Ovary (tissue), 9 donors: Measurements from ENCODE around the gene ZNF619. TPM values are rescaled to one million over a fixed set of nuclear protein-coding genes. Genes with fewer than 3 reads are reported as not detected.
A peak's percentile ranks its signal among the peaks of the same experiment; 100 is the strongest.

Experiments
- DNase-seq, 5 donors: peaks; one replicate each; pipeline ENCODE4 v3.0.0-alpha.2; 2019 to 2020
- H3K27ac ChIP-seq, 2 donors: fragments of 200-600 bp; one replicate each; pipeline versions ENCODE4 v1.5.1 to v1.8.0; 2019 to 2022
- H3K27me3 ChIP-seq: fragments of 200-600 bp; one replicate; pipeline ENCODE4 v1.8.0; 2022
- H3K36me3 ChIP-seq: fragments of 200-600 bp; sonication (generic); one replicate; pipeline ENCODE4 v1.5.1; 2019
- H3K4me1 ChIP-seq: one replicate; pipeline ENCODE4 v1.8.1; 2013; ENCODE audit warnings: mild to moderate bottlenecking, moderate library complexity; ENCODE audit not compliant: insufficient read depth
- H3K4me3 ChIP-seq: fragments of 200-600 bp; sonication (generic); one replicate; pipeline ENCODE4 v1.5.1; 2017
- H3K9me3 ChIP-seq, 2 donors: fragments of 200-600 bp in 1 of 2; sonication (generic) in 1 of 2; one replicate each; pipeline versions ENCODE4 v1.5.1 to v1.8.1; 2013 to 2019; ENCODE audit warnings: mild to moderate bottlenecking in 1 of 2, moderate library complexity in 1 of 2
- CTCF ChIP-seq, 3 donors: fragments of 450-650 bp in 2 of 3; fragments of 200-600 bp in 1 of 3; IDR thresholded peaks; one replicate each; pipeline versions ENCODE4 v1.5.1 to v1.8.0; 2016 to 2022; ENCODE audit warnings: antibody characterized with exemption in 3 of 3, mild to moderate bottlenecking in 1 of 3
- EP300 ChIP-seq: sonication (generic); formaldehyde crosslinking; IDR thresholded peaks from one replicate; pipeline ENCODE4 v1.6.1; 2017; ENCODE audit warnings: antibody characterized with exemption
- POLR2A ChIP-seq: fragments of 450-650 bp; IDR thresholded peaks from one replicate; pipeline ENCODE4 v1.6.1; 2017; ENCODE audit warnings: antibody characterized with exemption, mild to moderate bottlenecking, moderate library complexity
- WGBS, 3 donors: extraction: QIAGEN DNeasy Blood & Tissue Kit in 1 of 3; methylation state at CpG; one replicate each; pipeline versions ENCODE4 v1.1.5 to v1.1.7; 2013 to 2017; 5-methylcytosine and 5-hydroxymethylcytosine counted together
- intact Hi-C, 4 donors: fragments of 100-400 bp; cut with DNase I; formaldehyde crosslinking; loops; one replicate each; pipeline versions ENCODE4 v1.11.0 to v1.15.1; 2022 to 2023
- polyA plus RNA-seq, 2 donors: library from polyadenylated mRNA; stranded (reverse); fragments of 200-250 nt in 1 of 2; fragments of 350-450 nt in 1 of 2; fragmentation: Illumina TruSeq in 1 of 2; extraction: RNeasy Lipid Tissue Mini Kit (QIAGEN cat#74804) in 1 of 2; gene quantifications; one replicate each; pipeline ENCODE4 v1.2.3, GENCODE V29; 2013 to 2014
- small RNA-seq: library from RNA; depleted of rRNA; stranded (forward); fragments of <200 nt; gene quantifications from one replicate; pipeline ENCODE3, GENCODE V24; 2016
- total RNA-seq, 7 donors: library from RNA; depleted of rRNA in 2 of 7; stranded (reverse); fragments of >200 nt in 2 of 7; fragmentation: NEBNext Ultra II Directional in 3 of 7; extraction: Animal tissue kit (Norgen Biotek cat#: 25700) in 3 of 7; gene quantifications; one replicate each; pipeline versions ENCODE4 v1.1.0 to v1.2.4, GENCODE V29; 2016 to 2023
- donor health status: DM: no; HTN: no; CAD: no; lungs with moderate emphysema.
- donor health status: DM: no; HTN: no; CAD: no.
- donor health status: Bipolar disorder and iron deficiency.
- donor health status: DM: yes; HTN: yes; CAD: no.
- donor health status: DM: no; HTN: no; CAD: no.
- donor health status: DM: yes; HTN: yes; CAD: no.

ZNF619 gene
- total and polyA plus RNA-seq, 9 donors, result 2.1 to 9.3 (median 6.5) TPM

GRCh38 chr3:40524568-40525285 is 47.8 kb downstream of the ZNF619 start, which contains the start of gene ZNF621:
TSS of gene ZNF621 (plus strand) at chr3:40524960. CDS start at chr3:40525841, 881 bp downstream.
- peaks cover 7% of the 10 kb centered on the region for H3K4me1 ChIP-seq
- DNase-seq, result peak; percentile 88 to 94 (median 90)
- intact Hi-C loops, result no loop called here
- 0 to 1% (median 1%) methylated on average over 37 to 59 of the region's 59 CpGs for WGBS, 3 donors
- no peaks in the 10 kb centered on the region for H3K36me3 ChIP-seq
- TF ChIP-seq POLR2A (peak; percentile 88), CTCF (IDR thresholded peaks at IDR 0.05) (no peak), EP300 (no peak)
- H3K27me3 ChIP-seq, result no peaks in the 10 kb centered on the region
- H3K4me3 ChIP-seq, result peak within 1 kb of the TSS; percentile 51
- H3K27ac ChIP-seq, result peak within 1 kb of the TSS; percentile 54 to 72
- peaks cover 0 to 6% of the 10 kb centered on the region in 2 donors for H3K9me3 ChIP-seq

GRCh38 chr3:40528426-40528825 is 51.5 kb downstream of the ZNF619 start:
- Histone ChIP-seq H3K36me3 (peaks cover 4% of the 10 kb centered on the region), H3K27me3 (no peaks in the 10 kb centered on the region), H3K4me3 (no peak overlapping the region), H3K4me1 (peaks cover 7% of the 10 kb centered on the region), H3K9me3 (peaks cover 0 to 31% of the 10 kb centered on the region in 2 donors), H3K27ac (no peak overlapping the region)
- TF ChIP-seq EP300 (no peak), CTCF (IDR thresholded peaks at IDR 0.05) (no peak), POLR2A (no peak)
- WGBS, 3 donors, result 96 to 99% (median 96%) methylated on average over 3 of the region's 3 CpGs
- intact Hi-C loops, result no loop called here
- DNase-seq, result no peak

GRCh38 chr3:40532252-40532651 is 55.3 kb downstream of the ZNF619 start:
- Histone ChIP-seq H3K9me3 (peaks cover 0 to 42% of the 10 kb centered on the region in 2 donors), H3K4me3 (no peak overlapping the region), H3K36me3 (peaks cover 4% of the 10 kb centered on the region), H3K27ac (no peak overlapping the region), H3K27me3 (no peaks in the 10 kb centered on the region), H3K4me1 (no peaks in the 10 kb centered on the region)
- no peak for DNase-seq
- WGBS, 3 donors, result 86 to 91% (median 89%) methylated on average over 5 of the region's 5 CpGs
- intact Hi-C loops, result no loop called here
- TF ChIP-seq POLR2A (no peak), EP300 (no peak), CTCF (IDR thresholded peaks at IDR 0.05) (no peak)

- peaks cover 0 to 44% of the 10 kb centered on the region in 2 donors for H3K9me3 ChIP-seq
- intact Hi-C loops, result no loop called here
- H3K27me3 ChIP-seq, result no peaks in the 10 kb centered on the region
Measured at GRCh38 chr3:40534283-40534682, 57.4 kb downstream of the ZNF619 start.

More at GRCh38 chr3:40534283-40534682, 57.4 kb downstream of the ZNF619 start:
- no peak for DNase-seq
- H3K4me3 ChIP-seq, result no peak overlapping the region
- no peak overlapping the region for H3K27ac ChIP-seq
- H3K4me1 ChIP-seq, result no peaks in the 10 kb centered on the region
- no peak for TF ChIP-seq CTCF (IDR thresholded peaks at IDR 0.05)
- TF ChIP-seq POLR2A, result no peak
- no peak for TF ChIP-seq EP300
- peaks cover 4% of the 10 kb centered on the region for H3K36me3 ChIP-seq

Small RNAs within 50 kb of the gene (small RNA-seq; reads per million reads assigned to genes)
- gene RNU5B-2P, result not detected

Other genes starting within 250 kb of the ZNF619 start
- 100 to 1,000 TPM in 1 of 7 donors, 10 to 100 TPM in 6; 30.4 to 108 (median 73.0) TPM for gene EIF1B, start 167.4 kb upstream of the ZNF619 start, total RNA-seq
- gene EIF1B, start 167.4 kb upstream of the ZNF619 start, polyA plus RNA-seq, result 100 to 1,000 TPM in 1 of 2 donors, 10 to 100 TPM in 1; 99.1 to 156 TPM
- gene ENTPD3, start 89.9 kb upstream of the ZNF619 start, total RNA-seq, result 1 to 10 TPM in 4 of 7 donors, under 1 TPM in 3; 0.46 to 2.0 (median 1.3) TPM
- 1 to 10 TPM in 1 of 2 donors, under 1 TPM in 1; 0.46 to 5.6 TPM for gene ENTPD3, start 89.9 kb upstream of the ZNF619 start, polyA plus RNA-seq
- 1,000 to 10,000 TPM in 5 of 7 donors, 100 to 1,000 TPM in 2; 668 to 4,413 (median 2,836) TPM for gene RPL14, start 19.8 kb upstream of the ZNF619 start, total RNA-seq
- gene RPL14, start 19.8 kb upstream of the ZNF619 start, polyA plus RNA-seq, result 1,000 to 10,000 TPM; 1,943 to 2,259 TPM
- 1 to 10 TPM; 1.4 to 4.2 (median 3.8) TPM for gene ZNF620, start 28.9 kb downstream of the ZNF619 start, total RNA-seq
- gene ZNF620, start 28.9 kb downstream of the ZNF619 start, polyA plus RNA-seq, result 1 to 10 TPM; 2.0 to 3.1 TPM
- 10 to 100 TPM in 5 of 7 donors, 1 to 10 TPM in 2; 8.0 to 28.5 (median 17.6) TPM for gene ZNF621, start 47.8 kb downstream of the ZNF619 start, total RNA-seq
- 10 to 100 TPM; 12.2 to 23.8 TPM for gene ZNF621, start 47.8 kb downstream of the ZNF619 start, polyA plus RNA-seq